ENCODE data around the gene JMJD1C. TPM values are rescaled to one million over a fixed set of nuclear protein-coding genes. Genes with fewer than 3 reads are reported as not detected.
"Not testable (repeated sequence)": the region's sequence is repeated elsewhere in the genome, so short reads cannot be mapped to it uniquely, and the experiment has no call there.

JMJD1C gene
- total RNA-seq, 1 experiment from 2014 or later: 31.5 TPM

GRCh38 chr10:63407136-63407662 lies 58.6 kb downstream of the JMJD1C start:
- no peak for DNase-seq (ENCODE audit: low spot score)

GRCh38 chr10:63396133-63396761 lies 69.5 kb downstream of the JMJD1C start:
- no peak for DNase-seq (ENCODE audit: low spot score)

GRCh38 chr10:63393050-63393449 lies 72.7 kb downstream of the JMJD1C start:
- no peak for DNase-seq (ENCODE audit: low spot score)

- no peak for DNase-seq (ENCODE audit: low spot score)
Observed at GRCh38 chr10:63392224-63392623, 73.6 kb downstream of the JMJD1C start.

- no peak for DNase-seq (ENCODE audit: low spot score)
Observed at GRCh38 chr10:63391812-63392211, 74.0 kb downstream of the JMJD1C start.

- DNase-seq (ENCODE audit: low spot score): no peak
Observed at GRCh38 chr10:63390521-63390920, 75.3 kb downstream of the JMJD1C start.

GRCh38 chr10:63388421-63389031 lies 77.3 kb downstream of the JMJD1C start:
- DNase-seq (ENCODE audit: low spot score): peak; percentile 36

GRCh38 chr10:63385254-63385653 lies 80.5 kb downstream of the JMJD1C start:
- DNase-seq (ENCODE audit: low spot score): no peak

GRCh38 chr10:63384675-63385074 lies 81.1 kb downstream of the JMJD1C start:
- no peak for DNase-seq (ENCODE audit: low spot score)

- no peak for DNase-seq (ENCODE audit: low spot score)
Observed at GRCh38 chr10:63384001-63384400, 81.8 kb downstream of the JMJD1C start.

GRCh38 chr10:63383141-63383540 lies 82.6 kb downstream of the JMJD1C start:
- no peak for DNase-seq (ENCODE audit: low spot score)

GRCh38 chr10:63382066-63382465 lies 83.7 kb downstream of the JMJD1C start:
- no peak for DNase-seq (ENCODE audit: low spot score)

- DNase-seq (ENCODE audit: low spot score): not testable (repeated sequence)
Observed at GRCh38 chr10:63377305-63377661, 88.5 kb downstream of the JMJD1C start.

GRCh38 chr10:63376560-63377304 lies 89.0 kb downstream of the JMJD1C start:
- DNase-seq (ENCODE audit: low spot score): no peak

GRCh38 chr10:63375859-63376258 lies 89.9 kb downstream of the JMJD1C start:
- no peak for DNase-seq (ENCODE audit: low spot score)

- no peak for DNase-seq (ENCODE audit: low spot score)
Observed at GRCh38 chr10:63375458-63375857, 90.3 kb downstream of the JMJD1C start.

GRCh38 chr10:63374991-63375390 lies 90.8 kb downstream of the JMJD1C start:
- no peak for DNase-seq (ENCODE audit: low spot score)

GRCh38 chr10:63373176-63373575 lies 92.6 kb downstream of the JMJD1C start:
- DNase-seq (ENCODE audit: low spot score): no peak

- no peak for DNase-seq (ENCODE audit: low spot score)
Observed at GRCh38 chr10:63369711-63370110, 96.1 kb downstream of the JMJD1C start.

GRCh38 chr10:63368365-63368764 lies 97.4 kb downstream of the JMJD1C start:
- no peak for DNase-seq (ENCODE audit: low spot score)

- DNase-seq (ENCODE audit: low spot score): no peak
Observed at GRCh38 chr10:63366933-63367332, 98.8 kb downstream of the JMJD1C start.

- DNase-seq (ENCODE audit: low spot score): no peak
Observed at GRCh38 chr10:63365976-63366765, 99.6 kb downstream of the JMJD1C start.
